ENCODE measurements around the gene NPAT. TPM values are rescaled to one million over a fixed set of nuclear protein-coding genes. Genes with fewer than 3 reads are reported as not detected.
"Not testable (repeated sequence)": the region's sequence is repeated elsewhere in the genome, so short reads cannot be mapped to it uniquely, and the experiment has no call there.

NPAT gene
- total RNA-seq, 1 donor from 2014 or later = 38.1 TPM

DNA sequence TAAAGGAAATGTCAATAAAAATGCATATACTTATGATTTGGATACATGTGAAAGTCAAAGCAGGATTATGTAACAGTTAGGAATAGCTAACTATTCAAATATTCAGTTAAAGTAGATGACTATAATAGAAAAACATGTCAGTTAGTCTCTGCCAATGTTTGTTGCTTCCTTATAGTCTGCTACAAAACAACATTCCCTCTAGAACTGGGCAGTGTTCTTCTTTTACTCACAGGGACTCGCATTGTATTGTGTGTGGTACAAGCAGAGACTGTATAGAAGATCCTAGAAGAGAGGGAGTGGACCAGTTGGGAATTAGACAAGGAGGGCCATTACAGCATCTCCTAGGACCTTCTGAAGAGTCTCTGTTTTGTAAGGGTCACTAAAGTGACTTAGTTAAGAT is 90.4 kb downstream of the NPAT start:
- Mint-ChIP-seq H3K9me3 (no peaks in the 10 kb centered on the region), H3K27ac (no peak overlapping the region)
- ATAC-seq (ENCODE audit: low read depth) = no peak

DNA sequence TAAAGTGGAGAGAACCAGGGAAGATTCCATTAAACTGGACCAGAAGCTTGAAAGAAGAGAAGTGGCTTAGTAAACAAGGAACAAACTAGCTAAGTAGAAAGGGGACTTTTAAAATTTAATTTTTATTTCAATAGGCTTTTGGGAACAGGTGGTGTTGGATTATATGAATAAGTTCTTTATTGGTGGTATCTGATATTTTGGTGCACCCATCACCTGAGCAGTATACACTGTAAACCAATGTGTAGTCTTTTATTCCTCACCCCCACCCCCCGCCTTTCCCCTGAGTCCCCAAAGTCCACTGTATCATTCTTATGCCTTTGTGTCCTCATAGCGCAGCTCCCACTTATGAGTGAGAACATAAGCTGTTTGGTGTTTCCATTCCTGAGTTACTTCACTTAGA is 93.7 kb downstream of the NPAT start:
- DNase-seq = no peak
- TF ChIP-seq, protein P1, sequence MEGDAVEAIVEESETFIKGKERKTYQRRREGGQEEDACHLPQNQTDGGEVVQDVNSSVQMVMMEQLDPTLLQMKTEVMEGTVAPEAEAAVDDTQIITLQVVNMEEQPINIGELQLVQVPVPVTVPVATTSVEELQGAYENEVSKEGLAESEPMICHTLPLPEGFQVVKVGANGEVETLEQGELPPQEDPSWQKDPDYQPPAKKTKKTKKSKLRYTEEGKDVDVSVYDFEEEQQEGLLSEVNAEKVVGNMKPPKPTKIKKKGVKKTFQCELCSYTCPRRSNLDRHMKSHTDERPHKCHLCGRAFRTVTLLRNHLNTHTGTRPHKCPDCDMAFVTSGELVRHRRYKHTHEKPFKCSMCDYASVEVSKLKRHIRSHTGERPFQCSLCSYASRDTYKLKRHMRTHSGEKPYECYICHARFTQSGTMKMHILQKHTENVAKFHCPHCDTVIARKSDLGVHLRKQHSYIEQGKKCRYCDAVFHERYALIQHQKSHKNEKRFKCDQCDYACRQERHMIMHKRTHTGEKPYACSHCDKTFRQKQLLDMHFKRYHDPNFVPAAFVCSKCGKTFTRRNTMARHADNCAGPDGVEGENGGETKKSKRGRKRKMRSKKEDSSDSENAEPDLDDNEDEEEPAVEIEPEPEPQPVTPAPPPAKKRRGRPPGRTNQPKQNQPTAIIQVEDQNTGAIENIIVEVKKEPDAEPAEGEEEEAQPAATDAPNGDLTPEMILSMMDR (IDR thresholded peaks at IDR 0.05) = no peak
- ChIA-PET CTCF (no interaction called here), POLR2A (no interaction called here)
- H3K36me3 Mint-ChIP-seq (ENCODE audit: low read depth) = peaks cover 22% of the 10 kb centered on the region
- no peaks in the 10 kb centered on the region for H3K27me3 Mint-ChIP-seq
- H3K27ac Mint-ChIP-seq = no peak overlapping the region
- no peak overlapping the region for H3K4me3 Mint-ChIP-seq
- H3K4me1 Mint-ChIP-seq = peaks cover 18% of the 10 kb centered on the region
- H3K9me3 Mint-ChIP-seq = no peaks in the 10 kb centered on the region
- ATAC-seq (ENCODE audit: low read depth) = no peak
- intact Hi-C loops (cut with micrococcal nuclease) = loop anchor here (10.0 kb wide), 1 partner anchor 366 kb away; the partner anchor contains the start of gene POGLUT3

More for the DNA sequence above, 90.4 kb downstream of the NPAT start:
- ChIA-PET CTCF (no interaction called here), POLR2A (no interaction called here)
- TF ChIP-seq, protein P1 (IDR thresholded peaks at IDR 0.05) = no peak
- intact Hi-C loops (cut with micrococcal nuclease) = no loop called here
- H3K4me3 Mint-ChIP-seq = no peak overlapping the region
- DNase-seq = no peak
- H3K4me1 Mint-ChIP-seq = no peaks in the 10 kb centered on the region
- H3K36me3 Mint-ChIP-seq (ENCODE audit: low read depth) = peaks cover 34% of the 10 kb centered on the region
- H3K27me3 Mint-ChIP-seq = no peaks in the 10 kb centered on the region

DNA sequence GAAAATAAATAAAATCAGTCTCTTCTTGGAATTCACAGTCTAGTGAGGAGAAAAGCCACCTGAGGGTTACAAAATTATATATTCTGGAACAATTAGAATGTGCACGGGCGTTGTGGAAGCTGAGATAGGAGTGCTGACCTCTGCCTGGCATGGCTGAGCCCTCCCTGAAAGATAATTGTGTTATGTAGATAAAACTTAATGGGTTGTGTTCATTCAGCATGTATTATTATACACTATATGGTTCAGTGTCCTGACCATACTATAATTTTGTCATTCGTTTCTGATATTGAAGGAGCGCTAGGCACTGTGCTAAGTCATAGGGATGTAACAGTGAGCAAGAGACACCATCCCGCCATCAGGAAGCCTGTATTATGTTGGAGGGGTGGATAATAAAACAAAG is 97.3 kb downstream of the NPAT start:
- ATAC-seq (ENCODE audit: low read depth) (no peak), DNase-seq (no peak)
- no peak overlapping the region for H3K4me3 Mint-ChIP-seq
- H3K27me3 Mint-ChIP-seq = no peaks in the 10 kb centered on the region
- H3K4me1 Mint-ChIP-seq = peaks cover 39% of the 10 kb centered on the region
- TF ChIP-seq, protein P1 (IDR thresholded peaks at IDR 0.05) = no peak
- CTCF ChIA-PET = no interaction called here
- POLR2A ChIA-PET = no interaction called here
- H3K27ac Mint-ChIP-seq = peak overlapping the region; percentile 52
- intact Hi-C loops (cut with micrococcal nuclease) = loop anchor here (10.0 kb wide), 1 partner anchor 370 kb away; the partner anchor contains the start of gene POGLUT3
- H3K9me3 Mint-ChIP-seq = no peaks in the 10 kb centered on the region
- peaks cover 12% of the 10 kb centered on the region for H3K36me3 Mint-ChIP-seq (ENCODE audit: low read depth)

- CTCF ChIA-PET = no interaction called here
- no peak for DNase-seq
- Mint-ChIP-seq H3K27ac (peak overlapping the region; percentile 25), H3K36me3 (ENCODE audit: low read depth) (peaks cover 6% of the 10 kb centered on the region), H3K4me3 (peak overlapping the region; percentile 87), H3K4me1 (peaks cover 39% of the 10 kb centered on the region), H3K9me3 (no peaks in the 10 kb centered on the region), H3K27me3 (no peaks in the 10 kb centered on the region)
- POLR2A ChIA-PET = interaction anchor here (0.7 kb wide), 1 partner anchor 542 kb away, joined by 3 read pairs; the partner anchor contains the start of gene DDX10
- no peak for ATAC-seq (ENCODE audit: low read depth)
- intact Hi-C loops (cut with micrococcal nuclease) = loop anchor here (5.0 to 10.0 kb wide), 2 partner anchors 170 to 373 kb away; partner anchors contain the start of gene POGLUT3
- TF ChIP-seq, protein P1 (IDR thresholded peaks at IDR 0.05) = no peak
Observed at GRCh38 chr11:108122166-108122628, 100.2 kb downstream of the NPAT start.

DNA sequence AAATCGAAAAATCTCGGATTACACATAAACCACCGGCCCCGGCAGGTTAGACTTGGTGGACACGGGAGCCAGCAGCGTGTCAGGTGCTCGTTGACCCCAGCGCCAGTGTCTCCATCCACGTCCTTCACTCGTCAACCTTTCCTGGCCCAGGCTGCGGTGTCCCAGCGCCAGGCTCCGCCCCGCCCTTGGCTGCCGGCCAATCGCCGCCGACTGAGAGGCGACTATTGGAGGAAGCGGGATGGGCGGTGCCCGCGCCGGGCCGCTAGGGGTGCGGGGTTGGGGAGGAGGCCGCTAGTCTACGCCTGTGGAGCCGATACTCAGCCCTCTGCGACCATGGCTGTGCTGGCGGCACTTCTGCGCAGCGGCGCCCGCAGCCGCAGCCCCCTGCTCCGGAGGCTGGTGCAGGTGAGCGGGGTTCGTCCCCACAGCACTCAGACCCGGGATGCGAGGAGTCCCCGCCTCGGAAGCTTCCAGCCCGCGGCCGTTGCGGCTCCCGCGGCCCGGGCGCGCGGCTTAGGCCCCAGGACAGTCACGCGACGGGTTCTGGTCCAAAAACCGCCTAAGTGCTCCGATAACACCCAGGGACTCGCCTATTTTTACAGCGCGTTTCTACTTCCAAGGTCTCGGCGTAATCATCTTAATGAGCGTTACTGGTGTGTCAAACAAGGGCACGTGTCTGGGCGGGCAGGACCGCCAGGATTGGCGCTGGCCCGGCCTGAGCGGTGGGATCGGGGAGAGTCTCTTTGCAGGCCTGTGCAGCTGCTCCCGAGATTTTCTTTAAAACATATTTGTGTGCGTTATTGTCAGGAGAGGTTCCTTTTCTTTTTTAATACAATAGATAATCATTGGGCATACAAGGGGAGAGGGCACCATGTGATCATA is 100.9 kb downstream of the NPAT start, which contains the start of gene ACAT1:
TSS of gene ACAT1 (plus strand) at position 294 of the 882 bp plus-strand sequence. CDS start at position 334, 40 bp downstream.
- peak within 1 kb of the TSS; percentile 56 for H3K27ac Mint-ChIP-seq
- peaks cover 5% of the 10 kb centered on the region for H3K36me3 Mint-ChIP-seq (ENCODE audit: low read depth)
- H3K9me3 Mint-ChIP-seq = no peaks in the 10 kb centered on the region
- peak; percentile 96 for DNase-seq
- peak; percentile 99 for ATAC-seq (ENCODE audit: low read depth)
- TF ChIP-seq, protein P1 (IDR thresholded peaks at IDR 0.05) = no peak
- no peaks in the 10 kb centered on the region for H3K27me3 Mint-ChIP-seq
- CTCF ChIA-PET = no interaction called here
- intact Hi-C loops (cut with micrococcal nuclease) = loop anchor here (1.0 to 10.0 kb wide), 11 partner anchors 40 to 557 kb away; partner anchors contain the start of genes ALKBH8, C11orf65, DDX10 and POGLUT3
- peaks cover 39% of the 10 kb centered on the region for H3K4me1 Mint-ChIP-seq
- H3K4me3 Mint-ChIP-seq = peak within 1 kb of the TSS; percentile 87
- POLR2A ChIA-PET = interaction anchor here (0.7 kb wide), 2 partner anchors 543 to 554 kb away, joined by 3 to 4 read pairs; partner anchors contain the start of gene DDX10

DNA sequence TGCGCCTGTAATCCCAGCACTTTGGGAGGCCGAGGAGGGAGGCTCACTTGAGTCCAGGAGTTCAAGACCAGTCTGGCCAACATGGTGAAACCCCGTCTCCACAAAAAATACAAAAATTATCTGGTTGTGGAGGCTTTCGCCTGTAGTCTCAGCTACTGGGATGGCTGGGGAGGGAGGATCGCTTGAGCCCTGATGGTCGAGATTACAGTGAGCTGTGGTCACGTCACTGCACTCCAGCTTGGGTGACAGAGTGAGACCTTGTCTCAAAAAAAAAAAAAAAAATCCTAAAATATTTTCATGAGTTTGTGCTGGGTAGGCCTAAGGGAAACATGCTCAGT is 101.5 kb downstream of the NPAT start:
- POLR2A ChIA-PET = interaction anchor here (0.7 kb wide), 1 partner anchor 555 kb away, joined by 4 read pairs; no protein-coding TSS in a partner anchor
- intact Hi-C loops (cut with micrococcal nuclease) = loop anchor here (1.0 to 10.0 kb wide), 11 partner anchors 40 to 556 kb away; partner anchors contain the start of genes ALKBH8, C11orf65, DDX10 and POGLUT3
- ATAC-seq (ENCODE audit: low read depth) = peak; percentile 6
- CTCF ChIA-PET; H3K9me3 Mint-ChIP-seq; H3K36me3 Mint-ChIP-seq (ENCODE audit: low read depth); DNase-seq; H3K27me3 Mint-ChIP-seq: not testable (repeated sequence)
- Mint-ChIP-seq H3K4me1 (peaks cover 37% of the 10 kb centered on the region), H3K4me3 (peak overlapping the region; percentile 87), H3K27ac (peak overlapping the region; percentile 56)
